Measurements from ENCODE around the gene CTTNBP2. TPM values are rescaled to one million over a fixed set of nuclear protein-coding genes. Genes with fewer than 3 reads are reported as not detected.

CTTNBP2 gene
- total RNA-seq, 1 donor from 2014 or later: 1.8 TPM

DNA sequence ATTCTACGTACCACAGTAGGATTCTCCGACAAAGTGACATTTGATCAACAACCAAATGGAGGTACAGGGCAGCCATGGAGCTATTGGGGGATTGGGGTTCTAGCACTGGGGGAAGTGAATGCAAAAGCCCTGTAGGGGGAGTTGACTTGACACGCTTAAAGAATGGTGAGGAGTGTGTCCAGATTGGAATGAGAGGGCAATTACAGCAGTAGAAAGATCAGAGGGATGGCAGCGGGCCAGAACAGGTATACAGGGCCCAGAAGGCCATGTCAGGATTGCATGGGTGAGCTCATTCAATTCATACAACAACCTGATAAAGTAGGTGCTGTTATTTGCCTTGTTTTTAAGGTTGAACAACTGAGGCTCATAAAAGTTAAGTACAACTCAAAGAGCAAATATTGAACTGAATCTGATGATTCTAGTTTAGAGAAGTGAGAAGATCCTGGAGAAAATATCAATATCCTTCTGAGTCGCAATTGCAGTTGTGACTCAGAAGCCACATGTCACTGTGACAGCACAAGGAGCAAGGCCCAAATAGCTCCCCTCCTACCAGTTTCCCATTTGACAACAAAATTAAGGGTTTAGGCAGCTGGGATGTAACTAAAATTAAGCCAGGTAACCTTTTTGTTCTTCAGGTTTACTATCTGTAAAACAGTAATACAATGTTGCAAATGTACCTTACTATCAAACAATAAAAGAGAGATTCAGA is 28.0 kb upstream of the CTTNBP2 start:
- no peak for DNase-seq (ENCODE audit: low read depth)
- peak; percentile 22 for TF ChIP-seq CTCF (conservative IDR thresholded peaks at IDR 0.05; ENCODE audit: low read depth, low read length)
- no peak overlapping the region for H3K4me3 ChIP-seq (ENCODE audit: low read depth, low read length)

DNA sequence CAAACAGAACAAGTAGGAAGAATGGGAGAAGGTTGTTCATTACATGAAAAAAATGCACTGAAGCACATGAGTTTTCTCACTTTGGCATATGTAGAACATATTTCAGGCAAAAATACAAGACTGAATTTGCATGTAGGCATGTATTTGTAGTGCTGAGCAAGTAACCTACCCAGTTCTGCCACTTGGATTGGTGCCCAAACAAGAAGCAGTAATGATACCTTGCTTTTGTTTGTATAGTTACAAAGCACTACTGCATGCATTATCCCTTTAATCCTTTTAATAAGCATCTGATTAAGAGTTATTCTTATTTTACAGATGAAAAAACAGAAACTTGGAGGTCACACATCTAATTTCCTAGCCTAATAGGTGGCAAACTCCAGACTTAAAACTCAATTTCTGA is 23.1 kb upstream of the CTTNBP2 start:
- DNase-seq (ENCODE audit: low read depth): no peak
- no peak overlapping the region for H3K4me3 ChIP-seq (ENCODE audit: low read depth, low read length)
- no peak for TF ChIP-seq CTCF (conservative IDR thresholded peaks at IDR 0.05; ENCODE audit: low read depth, low read length)

DNA sequence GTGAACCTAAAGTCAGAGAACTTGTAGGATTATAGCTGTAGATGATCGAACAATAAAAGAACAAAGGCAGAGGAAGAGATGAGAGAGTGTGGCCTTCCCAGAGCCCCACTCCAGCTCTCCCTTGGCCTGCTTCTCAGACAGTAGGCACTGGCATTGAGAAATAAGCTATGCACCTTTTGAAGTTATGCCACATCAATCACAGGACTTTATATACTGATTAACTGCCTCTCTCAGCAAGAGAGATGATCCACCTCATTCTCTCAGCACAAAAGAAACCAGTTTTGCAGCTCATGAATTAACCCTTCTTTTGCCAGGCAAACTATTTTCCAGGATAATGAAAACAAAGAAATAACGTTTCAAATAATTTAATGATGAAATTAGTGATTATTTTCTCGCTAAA is 22.0 kb upstream of the CTTNBP2 start:
- peak; percentile 36 for DNase-seq (ENCODE audit: low read depth)
- no peak overlapping the region for H3K4me3 ChIP-seq (ENCODE audit: low read depth, low read length)
- no peak for TF ChIP-seq CTCF (conservative IDR thresholded peaks at IDR 0.05; ENCODE audit: low read depth, low read length)

- no peak overlapping the region for H3K4me3 ChIP-seq (ENCODE audit: low read depth, low read length)
- DNase-seq (ENCODE audit: low read depth): no peak
- TF ChIP-seq CTCF (conservative IDR thresholded peaks at IDR 0.05; ENCODE audit: low read depth, low read length): no peak
Measured at GRCh38 chr7:117894037-117894436, 20.8 kb upstream of the CTTNBP2 start.

- DNase-seq (ENCODE audit: low read depth): no peak
- H3K4me3 ChIP-seq (ENCODE audit: low read depth, low read length): no peak overlapping the region
- no peak for TF ChIP-seq CTCF (conservative IDR thresholded peaks at IDR 0.05; ENCODE audit: low read depth, low read length)
Measured at GRCh38 chr7:117892821-117893220, 19.6 kb upstream of the CTTNBP2 start.

DNA sequence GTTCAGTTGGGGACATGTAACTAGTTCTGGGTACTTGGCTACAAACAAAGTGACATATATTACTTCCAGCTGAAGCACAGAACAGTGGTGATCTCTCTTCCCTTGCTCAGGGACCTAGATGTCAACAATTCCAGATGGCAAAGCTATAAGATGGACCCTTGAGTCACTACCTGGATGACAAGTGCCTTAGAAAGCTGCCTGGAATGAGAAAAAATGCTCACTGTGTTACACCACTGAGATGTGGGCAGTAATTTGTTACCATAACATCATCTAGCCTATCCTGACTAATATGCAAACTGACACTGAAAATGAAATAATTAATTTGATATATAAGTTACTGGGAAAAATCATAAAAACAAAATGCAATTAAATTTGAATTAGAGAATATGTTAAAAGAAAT is 16.4 kb upstream of the CTTNBP2 start:
- no peak for DNase-seq (ENCODE audit: low read depth)
- TF ChIP-seq CTCF (conservative IDR thresholded peaks at IDR 0.05; ENCODE audit: low read depth, low read length): no peak
- no peak overlapping the region for H3K4me3 ChIP-seq (ENCODE audit: low read depth, low read length)

DNA sequence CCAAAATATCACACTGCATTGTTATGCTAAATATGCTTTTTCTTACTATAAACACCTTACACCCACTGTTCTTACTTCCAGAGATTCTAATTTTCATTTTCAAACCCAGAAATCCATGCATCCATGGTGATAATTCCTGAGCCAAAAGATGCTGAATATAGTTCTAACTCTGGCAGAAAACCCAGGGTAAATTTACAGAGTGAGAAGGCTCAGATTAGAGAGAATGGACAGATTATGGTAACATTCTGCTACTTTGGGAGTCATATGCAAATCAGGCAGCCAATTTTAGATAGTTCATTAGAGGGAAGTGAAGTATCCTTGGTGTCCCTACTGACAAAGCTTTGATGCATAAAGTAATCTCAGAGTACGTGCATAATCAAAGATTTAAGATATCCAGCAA is 15.4 kb upstream of the CTTNBP2 start:
- H3K4me3 ChIP-seq (ENCODE audit: low read depth, low read length): no peak overlapping the region

More for the DNA sequence above, 15.4 kb upstream of the CTTNBP2 start:
- TF ChIP-seq CTCF (conservative IDR thresholded peaks at IDR 0.05; ENCODE audit: low read depth, low read length): no peak
- DNase-seq (ENCODE audit: low read depth): no peak
